WI38 (cell line): ENCODE results near the gene VPS13A.
"Not testable (repeated sequence)": the region's sequence is repeated elsewhere in the genome, so short reads cannot be mapped to it uniquely, and the experiment has no call there.

ENCODE experiments used
- H3K4me3 ChIP-seq: 2 replicates; pipeline ENCODE4 v1.5.1; 2011; ENCODE audit warnings: low read depth, mild to moderate bottlenecking, control low read depth, low read length
- CTCF ChIP-seq: IDR thresholded peaks from 2 replicates; pipeline ENCODE4 v1.5.1; 2012; ENCODE audit warnings: low read depth, mild to moderate bottlenecking, control low read depth, low read length

The VPS13A gene

GRCh38 chr9:77399964-77400363 lies 222.6 kb downstream of the VPS13A start:
- TF ChIP-seq CTCF, result no peak
- H3K4me3 ChIP-seq, result no peak overlapping the region

- TF ChIP-seq CTCF, result no peak
- no peak overlapping the region for H3K4me3 ChIP-seq
Observed at GRCh38 chr9:77402286-77402685, 225.0 kb downstream of the VPS13A start.

DNA sequence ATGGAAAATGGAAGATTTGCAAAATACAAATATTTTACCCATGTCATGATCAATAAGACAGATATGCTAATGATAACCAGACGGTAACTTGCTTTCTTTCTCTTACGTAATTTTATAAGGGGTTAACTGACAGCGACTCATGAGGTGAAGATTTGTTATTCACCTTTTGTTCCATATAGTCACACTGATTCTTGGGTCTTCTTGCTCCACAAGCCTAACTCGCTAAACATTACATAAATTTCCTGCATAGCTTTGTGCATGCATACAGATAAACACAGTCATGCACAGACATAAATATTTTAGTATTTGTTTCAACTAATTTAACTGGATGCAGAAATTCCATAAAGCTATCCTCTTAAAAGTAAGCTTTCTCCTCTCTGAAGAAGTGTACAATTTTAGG lies 225.9 kb downstream of the VPS13A start:
- no peak overlapping the region for H3K4me3 ChIP-seq
- TF ChIP-seq CTCF, result no peak

- not testable (repeated sequence) for H3K4me3 ChIP-seq
Observed at GRCh38 chr9:77408521-77408920, 231.2 kb downstream of the VPS13A start.

DNA sequence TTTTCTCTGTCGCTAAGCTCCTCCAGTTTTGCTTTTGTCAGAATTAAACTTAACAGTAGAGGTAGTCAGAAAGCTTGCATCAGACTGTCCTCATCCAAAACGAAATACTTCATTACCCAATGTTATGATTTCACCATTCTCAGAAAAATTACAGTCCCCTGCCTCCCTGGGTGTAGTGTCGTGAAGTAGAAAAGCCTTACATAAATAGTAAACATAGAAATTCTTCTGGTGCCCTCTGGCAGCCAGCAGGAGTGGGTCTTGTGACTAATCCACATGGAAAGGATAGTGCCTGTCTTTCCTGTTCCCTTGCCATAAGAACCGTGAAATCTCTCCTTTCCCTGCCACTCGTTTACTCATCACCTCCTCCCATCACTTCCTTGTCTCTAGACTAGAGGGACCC lies 240.2 kb downstream of the VPS13A start:
- TF ChIP-seq CTCF, result no peak
- H3K4me3 ChIP-seq, result no peak overlapping the region

DNA sequence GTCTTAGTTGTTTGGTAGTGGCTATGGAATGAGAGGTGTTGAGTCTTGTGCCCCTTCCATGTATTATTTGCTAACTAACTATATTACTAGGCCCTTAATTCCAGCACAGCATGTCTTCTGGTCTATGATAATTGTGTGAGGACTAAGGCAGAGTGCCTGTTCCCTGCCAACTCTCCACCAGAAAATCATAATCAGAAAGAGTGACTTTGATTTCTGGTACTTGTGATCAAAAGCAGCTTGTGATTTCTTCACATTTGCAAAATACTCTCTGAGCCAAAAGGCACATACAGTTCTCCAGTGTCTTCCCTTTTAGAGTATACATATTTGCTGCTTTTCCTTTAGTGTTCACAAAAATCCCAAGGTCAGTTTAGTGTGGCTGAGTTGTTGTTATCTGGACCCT lies 240.9 kb downstream of the VPS13A start:
- H3K4me3 ChIP-seq, result no peak overlapping the region
- TF ChIP-seq CTCF, result no peak

DNA sequence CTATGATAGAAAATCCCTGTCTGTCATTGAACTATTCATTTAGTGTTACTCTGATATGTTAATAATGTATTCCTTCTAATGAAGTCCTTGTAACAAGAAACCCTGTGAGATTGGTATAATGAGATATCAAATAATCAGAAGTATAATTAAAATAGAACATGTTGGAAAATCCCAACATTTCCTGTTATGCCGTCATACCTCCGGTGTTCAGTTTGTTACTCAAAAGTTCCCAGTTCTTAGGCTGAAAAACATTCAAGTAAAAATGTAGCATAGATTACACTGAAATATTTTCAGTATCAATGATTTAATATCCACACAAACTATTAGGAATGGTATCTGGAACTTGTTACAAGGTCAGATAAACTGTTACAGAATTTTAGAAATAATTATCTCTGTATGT lies 243.3 kb downstream of the VPS13A start:
- no peak for TF ChIP-seq CTCF
- no peak overlapping the region for H3K4me3 ChIP-seq

GRCh38 chr9:77421506-77422265 lies 244.4 kb downstream of the VPS13A start:
- H3K4me3 ChIP-seq, result no peak overlapping the region
- no peak for TF ChIP-seq CTCF
